NCI-H1417 (cell line): ENCODE measurements around the gene PERM1.

Experiments
- DNase-seq, 3 experiments: peaks; one replicate each; lab custom pipeline; 2025; lab: John Stamatoyannopoulos, UW

Gene PERM1

DNA sequence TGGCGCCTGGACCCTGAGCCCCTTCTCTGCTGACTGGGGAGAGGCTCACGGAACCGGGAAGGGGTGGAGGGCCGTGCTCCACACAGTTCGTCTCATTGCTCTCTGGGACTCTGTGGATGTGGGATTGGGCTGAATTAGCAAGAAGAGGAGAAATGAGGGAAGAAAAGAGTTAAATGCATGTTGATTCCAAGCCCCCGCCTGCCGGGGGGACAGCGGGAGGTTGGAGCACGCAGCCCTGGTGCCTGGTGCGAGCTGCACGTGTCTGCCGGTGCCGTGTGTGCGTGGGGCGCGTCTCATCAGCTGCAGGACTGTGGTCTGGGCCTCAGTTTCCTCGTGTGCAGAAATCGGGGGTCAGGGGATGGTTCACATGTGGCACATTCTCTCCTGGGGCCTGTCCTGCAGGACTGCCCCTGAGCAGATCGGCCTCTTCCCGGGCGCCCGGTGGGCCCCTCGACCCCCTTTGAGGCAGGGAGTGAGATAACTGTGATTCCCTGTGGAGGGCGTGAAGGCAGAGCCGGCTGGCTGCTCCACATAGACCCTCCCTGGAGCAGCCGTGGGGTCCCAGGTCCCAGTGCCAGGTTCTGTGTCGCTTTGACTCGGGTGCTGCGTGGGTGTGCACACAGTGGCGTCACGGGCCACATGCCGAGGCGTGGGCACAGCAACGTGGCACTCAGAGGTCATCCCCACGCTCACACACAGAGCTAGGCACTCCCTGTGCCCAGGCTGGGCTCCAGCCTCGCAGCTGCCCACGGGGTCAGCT is 46.7 kb downstream of the PERM1 start:
- DNase-seq = peak in 1 of 3 experiments; percentile 53

DNA sequence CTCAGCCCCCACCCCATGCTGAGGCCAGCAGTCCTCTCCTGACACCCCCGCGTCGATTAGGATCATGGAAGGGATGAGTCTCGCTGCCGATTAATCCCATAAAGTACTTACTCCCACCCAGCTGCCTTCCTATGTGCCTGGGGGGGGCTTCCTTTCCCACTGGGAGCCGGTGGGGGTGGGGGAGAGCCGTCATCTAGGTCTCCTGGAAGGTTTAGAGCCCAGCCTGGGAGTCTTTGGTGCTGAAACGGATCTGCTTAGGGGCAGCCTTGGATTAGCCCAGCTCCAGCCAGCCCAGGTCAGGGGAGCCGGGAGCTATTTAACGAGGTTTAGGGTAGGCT is 48.3 kb downstream of the PERM1 start:
- peak in 2 of 3 experiments; percentile 45 to 69 for DNase-seq

DNA sequence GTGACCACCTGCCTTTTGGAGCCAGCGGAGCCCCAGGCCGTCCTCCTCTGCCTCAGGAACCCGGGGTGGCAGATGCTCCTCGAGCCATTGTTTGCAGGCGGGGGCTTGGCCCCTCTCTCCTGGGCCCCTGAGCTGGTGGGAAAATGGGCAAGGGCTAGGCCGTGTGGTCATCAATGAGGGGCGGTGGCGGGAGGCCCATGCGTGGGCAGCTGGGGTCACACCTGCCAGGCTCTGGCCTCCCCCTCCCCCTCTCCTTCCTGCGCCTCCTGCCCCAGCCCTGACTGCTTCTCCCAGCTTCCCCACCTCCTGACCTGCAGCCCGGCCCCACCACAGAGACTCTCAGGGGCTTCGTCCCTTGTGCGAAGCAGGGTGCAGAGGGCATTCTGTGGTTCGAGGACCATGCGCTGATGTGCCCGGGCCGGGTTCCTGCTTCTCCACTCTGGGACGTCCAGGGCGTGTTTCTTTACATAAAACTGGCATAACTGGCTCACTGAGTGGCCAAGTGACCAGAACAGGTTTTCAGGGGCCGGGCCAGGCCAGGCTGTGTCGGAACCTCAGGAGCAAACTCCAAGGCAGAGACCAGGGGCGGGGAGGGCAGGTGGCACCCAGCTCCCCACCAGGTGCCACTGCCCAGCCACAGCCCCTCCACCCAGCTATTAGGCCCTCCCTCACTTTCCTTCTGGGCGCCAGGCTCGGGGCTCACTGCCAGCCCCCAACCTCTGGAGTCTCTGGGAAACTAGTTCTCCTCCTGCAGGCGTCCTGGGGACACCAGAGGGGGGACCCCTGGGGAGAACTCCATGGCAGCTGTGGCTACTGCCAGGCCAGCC is 48.9 kb downstream of the PERM1 start:
- DNase-seq = no peak

DNA sequence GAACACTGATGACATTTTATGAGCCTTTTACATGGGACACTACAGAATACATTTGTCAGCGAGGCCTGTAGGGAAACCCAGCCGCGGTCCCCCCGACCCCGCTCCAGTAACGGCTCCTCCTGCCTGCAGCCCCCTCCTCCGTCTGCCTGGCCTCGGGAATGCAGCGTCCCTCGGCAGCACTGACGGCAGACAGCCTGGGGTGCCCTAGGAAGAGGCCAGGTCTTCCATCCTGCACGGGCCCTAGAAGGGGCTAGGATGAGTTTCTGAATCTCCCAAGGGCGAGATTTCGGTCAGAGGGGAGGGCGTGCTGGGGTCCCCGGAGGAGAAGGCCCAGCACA is 49.8 kb downstream of the PERM1 start:
- no peak for DNase-seq

DNA sequence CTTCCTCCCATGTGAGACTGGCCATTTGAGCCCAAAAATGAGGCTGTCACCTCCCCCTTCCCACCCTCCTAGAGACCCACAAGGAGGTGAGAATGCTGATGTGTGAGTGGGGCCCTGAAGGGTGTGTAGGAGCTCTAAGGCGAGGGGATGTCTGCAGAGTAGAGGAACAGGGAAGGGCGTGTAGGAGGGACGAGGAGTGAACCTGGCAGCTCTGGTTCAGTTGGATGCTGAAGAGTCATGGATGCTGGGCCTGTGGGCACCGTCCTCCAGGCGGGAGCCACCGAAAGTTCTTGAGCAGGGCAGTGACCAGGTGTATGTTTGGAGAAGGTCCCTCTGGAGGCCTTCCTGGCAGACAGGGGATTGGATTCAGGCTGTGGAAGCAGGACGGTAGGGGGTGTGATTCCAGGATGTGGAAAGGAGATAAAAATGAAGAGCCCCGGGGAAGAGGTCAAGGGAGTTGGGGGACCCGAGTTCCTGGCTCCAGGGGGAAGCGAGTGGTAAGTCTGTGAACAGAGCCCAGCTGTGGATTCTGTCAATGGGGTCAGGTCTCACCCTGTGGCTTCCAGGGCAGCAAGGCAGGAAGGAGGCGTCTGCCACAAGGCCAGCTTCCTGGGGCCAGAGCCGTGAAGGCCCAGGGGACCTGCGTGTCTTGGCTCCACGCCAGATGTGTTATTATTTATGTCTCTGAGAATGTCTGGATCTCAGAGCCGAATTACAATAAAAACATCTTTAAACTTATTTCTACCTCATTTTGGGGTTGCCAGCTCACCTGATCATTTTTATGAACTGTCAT is 50.3 kb downstream of the PERM1 start:
- DNase-seq = peak in 1 of 3 experiments; percentile 41

DNA sequence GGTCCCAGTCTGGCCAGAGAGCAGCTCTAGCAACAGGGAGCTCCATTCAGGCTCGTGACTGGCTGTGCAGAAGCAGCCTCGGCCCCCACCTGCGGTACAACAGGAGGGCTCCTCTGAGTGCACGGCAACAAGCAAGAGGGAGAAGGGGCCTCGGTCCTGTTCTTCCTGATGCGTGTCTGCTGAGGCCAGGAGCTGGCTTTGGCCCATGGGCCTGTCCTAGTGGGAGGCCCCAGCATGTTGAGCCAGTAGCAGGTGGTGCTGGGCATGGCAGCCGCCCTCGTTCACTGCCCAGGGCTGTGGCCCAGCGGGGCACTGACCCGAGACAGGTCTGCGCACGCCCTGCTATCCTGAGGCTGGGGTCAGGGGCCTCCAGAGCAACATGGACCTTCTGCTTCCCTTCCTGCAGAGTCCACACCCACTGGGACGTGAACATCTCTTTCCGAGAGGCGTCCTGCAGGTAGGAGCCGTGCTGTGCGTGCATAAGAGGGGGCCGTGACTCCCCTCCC is 51.2 kb downstream of the PERM1 start:
- DNase-seq = peak in 2 of 3 experiments; percentile 59 to 82

DNA sequence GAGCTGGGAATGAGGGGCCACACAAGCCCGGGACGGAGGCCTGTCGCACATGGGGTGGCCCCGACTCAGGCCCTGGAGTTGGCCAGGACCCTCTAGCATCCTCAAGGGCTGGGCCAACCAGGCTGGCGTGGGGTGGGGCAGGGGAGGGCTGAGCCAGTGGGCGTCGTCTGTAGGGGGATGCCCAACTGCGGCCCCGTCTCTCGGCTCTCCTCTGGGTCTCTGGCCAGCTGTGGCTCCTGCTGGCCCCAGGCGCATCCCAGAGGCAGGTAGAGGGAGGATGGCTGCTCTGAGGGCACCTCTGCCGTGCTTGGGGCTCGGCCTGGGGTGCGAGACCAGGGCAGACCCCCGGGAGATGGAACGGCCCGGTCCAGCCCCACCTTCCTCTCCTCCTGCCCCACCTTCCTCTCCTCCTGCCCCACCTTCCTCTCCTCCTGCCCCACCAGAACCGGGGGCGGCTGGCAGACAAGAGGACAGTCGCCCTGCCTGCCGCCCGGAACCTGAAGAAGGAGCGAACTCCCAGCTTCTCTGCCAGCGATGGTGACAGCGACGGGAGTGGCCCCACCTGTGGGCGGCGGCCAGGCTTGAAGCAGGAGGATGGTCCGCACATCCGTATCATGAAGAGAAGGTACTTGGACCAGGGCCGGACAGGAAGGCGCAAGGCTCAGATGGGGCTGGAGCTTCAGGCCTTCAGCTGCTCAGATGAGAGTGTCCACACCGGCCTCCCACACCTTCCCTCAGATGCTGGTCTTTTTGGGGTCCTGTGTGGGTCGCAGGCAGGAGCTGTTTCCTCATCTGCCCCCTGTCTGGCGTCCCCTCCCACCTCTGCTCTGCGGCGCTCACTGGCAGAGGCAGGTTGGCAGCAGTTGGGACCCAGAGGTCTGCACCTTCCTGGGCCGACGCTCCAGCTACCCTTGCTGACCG is 51.9 kb downstream of the PERM1 start:
- DNase-seq = no peak

DNA sequence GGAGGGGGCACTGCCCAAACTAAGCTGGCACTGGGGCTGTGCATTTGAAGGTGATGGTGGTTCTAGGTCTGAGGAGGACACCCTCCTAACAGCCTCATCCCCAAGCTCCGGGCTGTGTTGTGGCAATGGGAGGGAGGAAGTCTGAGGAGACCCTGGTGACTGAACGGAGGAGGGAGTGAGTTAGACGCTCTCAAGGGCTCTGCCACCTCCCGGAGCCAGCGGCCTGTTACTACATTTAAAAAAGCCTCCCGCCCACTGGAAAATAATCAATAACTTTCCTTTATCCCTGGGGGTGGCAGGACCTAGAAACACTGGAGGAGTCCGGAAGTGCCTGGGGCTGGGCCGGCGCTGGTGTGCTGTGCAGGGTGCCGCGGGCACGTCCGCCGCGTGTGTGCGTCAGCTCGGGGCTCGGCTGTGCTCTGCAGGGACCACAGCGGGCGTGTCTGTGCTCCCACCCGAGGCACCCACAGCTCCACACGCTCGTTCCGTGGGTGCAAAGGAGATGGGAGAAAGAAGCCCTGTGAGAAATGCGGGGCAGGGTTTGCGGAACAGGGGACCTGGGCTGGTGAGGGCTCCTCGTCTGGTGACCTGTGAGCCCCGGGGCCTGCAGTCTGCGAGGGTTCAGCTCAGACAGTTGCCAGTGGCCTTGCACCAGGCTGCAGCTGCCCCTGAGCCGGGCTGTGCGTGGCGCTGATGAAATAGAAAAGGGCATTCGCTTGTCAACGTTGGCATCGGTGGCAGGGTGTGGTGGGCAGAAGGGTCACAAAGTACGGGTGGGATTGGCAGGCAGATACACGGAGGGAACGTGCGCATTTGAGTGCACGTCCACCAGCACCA is 52.9 kb downstream of the PERM1 start:
- no peak for DNase-seq

DNA sequence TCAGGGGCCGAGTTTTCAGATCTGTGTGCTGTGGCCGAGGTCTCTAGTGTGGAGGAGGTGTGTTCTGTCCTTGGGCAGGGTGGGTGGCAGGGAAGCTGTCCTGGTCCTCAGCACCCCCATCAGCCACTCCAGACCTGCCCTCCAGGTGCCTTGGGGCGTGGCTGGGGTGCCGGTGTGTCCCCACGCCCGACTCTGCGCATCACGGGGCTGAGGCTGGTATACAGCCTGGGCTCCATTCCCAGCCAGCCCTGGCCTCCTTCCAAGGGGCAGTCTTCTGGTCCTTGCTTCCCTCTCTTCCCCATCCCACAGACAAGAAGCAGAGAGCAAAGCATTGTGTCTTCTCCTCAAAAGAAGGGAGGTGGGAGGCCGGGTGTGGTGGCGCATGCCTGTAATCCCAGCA is 54.1 kb downstream of the PERM1 start:
- DNase-seq = no peak

DNA sequence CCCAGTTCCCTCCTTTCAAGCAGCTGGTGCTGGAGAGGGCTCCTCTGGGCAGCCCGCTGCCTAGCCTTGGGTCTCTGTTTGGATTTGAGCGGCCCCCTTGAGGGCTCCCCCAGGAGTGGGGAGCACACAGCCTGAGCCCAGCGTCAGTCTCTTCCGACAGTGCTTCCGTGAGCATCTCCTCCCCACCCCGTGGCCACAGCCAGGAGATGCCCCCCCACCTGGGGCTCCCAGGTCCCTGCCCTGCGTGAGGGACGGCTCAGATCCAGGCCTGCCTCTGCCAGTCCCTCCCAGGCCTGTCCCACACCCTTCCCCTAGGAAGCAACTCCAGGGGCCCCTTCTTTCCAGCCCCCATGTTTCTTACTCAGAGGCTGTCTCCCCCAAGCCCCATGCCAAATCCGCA is 54.7 kb downstream of the PERM1 start:
- no peak for DNase-seq

DNA sequence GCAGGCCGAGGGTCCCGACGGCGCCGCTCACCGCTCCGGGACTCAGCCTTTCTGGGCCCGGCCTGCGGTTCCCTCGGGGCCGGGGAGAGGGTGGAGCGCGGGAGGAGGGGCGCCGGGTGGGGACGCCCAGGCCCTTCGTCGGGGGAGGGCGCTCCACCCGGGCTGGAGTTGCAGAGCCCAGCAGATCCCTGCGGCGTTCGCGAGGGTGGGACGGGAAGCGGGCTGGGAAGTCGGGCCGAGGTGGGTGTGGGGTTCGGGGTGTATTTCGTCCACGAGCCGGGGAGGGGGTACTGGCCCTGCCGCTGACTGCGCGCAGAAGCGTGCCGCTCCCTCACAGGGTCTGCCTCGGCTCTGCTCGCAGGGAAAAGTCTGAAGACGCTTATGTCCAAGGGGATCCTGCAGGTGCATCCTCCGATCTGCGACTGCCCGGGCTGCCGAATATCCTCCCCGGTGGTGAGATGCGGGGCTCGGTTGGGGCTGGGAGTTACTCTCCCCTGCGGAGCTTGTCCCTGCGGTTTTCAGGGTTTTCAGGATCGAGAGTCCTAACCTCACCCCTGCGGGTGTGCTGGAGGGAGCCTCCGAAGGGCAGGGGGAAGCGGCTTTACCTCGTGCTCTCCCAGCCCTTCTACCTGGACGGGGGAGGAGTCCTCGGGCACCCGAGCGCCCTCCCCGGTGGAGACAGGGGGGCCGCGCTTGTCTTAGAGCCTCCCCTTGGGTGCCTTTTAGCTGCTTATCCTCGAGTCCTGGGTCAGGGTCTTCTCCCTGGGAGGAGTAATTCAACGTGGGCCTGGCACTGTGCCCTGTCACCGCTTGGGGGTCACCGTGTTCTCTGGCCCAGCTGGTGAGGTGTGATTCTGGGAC is 56.1 kb downstream of the PERM1 start:
- peak in 2 of 3 experiments; percentile 39 to 45 for DNase-seq
